HT-29 (cell line): ENCODE data around the gene TMEM229B. TPM values are rescaled to one million over a fixed set of nuclear protein-coding genes. Genes with fewer than 3 reads are reported as not detected.
"Not testable (repeated sequence)": the region's sequence is repeated elsewhere in the genome, so short reads cannot be mapped to it uniquely, and the experiment has no call there.

Source experiments
- DNase-seq: peaks from one replicate; pipeline ENCODE4 v3.0.0-alpha.2; 2015; ENCODE audit warnings: low spot score
- total RNA-seq: library from RNA; depleted of rRNA; stranded (reverse); fragments of >200 nt; shearing (Covaris generic); gene quantifications from 2 replicates; pipeline ENCODE4 v1.2.3, GENCODE V29; 2014

The TMEM229B gene
- total RNA-seq, 1 experiment from 2014 or later: 0.15 TPM

DNA sequence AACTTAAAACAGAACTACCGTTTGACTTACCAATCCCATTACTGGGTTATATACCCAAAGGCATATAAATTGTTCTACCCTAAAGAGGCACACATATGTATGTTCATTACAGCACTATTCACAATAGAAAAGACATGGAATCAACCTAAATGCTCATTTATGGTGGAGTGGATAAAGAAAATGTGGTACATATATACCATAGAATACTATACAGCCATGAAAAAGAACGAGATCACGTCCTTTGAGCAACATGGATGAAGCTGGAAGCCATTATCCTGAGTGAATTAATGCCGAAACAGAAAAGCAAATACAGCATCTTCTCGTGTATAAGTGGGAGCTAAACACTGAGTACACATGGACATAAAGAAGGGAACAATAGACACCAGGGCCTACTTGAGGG, 31.8 kb downstream of the TMEM229B start:
- no peak for DNase-seq

DNA sequence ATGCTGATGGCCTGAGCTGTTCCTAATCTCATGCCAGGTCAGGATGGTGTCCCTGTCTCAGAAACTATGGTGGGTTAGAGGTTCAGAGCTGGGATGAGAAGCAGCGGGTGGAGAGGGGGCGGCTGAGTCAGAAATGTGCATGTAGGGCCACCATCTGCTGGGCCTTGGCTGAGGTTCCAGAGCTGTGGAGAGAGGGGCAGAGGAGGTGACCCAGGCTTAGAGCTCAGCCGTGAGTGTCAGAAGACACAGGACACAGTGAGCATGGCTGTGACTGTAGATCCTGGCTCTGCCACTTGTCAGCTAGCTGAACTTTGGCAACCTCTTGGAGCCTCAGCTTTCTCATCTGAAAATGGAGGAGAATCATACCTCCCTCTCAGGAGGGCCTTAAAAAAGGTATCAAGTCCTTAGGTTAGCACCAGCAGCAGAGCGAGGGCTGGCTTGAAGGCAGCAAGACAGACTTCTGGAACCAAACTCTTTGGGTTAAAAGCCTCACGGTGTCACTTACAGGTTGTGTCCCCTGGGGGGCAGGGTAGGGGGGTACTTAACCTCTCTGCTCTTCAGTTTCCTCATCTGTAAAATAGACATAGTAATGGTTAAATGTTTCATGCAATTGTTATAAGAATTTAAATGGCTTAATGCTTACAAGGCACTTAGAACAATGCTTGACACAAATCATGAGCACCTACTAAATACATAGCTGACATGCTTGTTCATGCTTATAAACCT, 34.8 kb downstream of the TMEM229B start:
- no peak for DNase-seq

GRCh38 chr14:67451667-67452066, 36.9 kb downstream of the TMEM229B start:
- DNase-seq: not testable (repeated sequence)

GRCh38 chr14:67449096-67449495, 39.4 kb downstream of the TMEM229B start:
- no peak for DNase-seq

- no peak for DNase-seq
These were observed 41.5 kb downstream of the TMEM229B start for GRCh38 chr14:67447033-67447381.

DNA sequence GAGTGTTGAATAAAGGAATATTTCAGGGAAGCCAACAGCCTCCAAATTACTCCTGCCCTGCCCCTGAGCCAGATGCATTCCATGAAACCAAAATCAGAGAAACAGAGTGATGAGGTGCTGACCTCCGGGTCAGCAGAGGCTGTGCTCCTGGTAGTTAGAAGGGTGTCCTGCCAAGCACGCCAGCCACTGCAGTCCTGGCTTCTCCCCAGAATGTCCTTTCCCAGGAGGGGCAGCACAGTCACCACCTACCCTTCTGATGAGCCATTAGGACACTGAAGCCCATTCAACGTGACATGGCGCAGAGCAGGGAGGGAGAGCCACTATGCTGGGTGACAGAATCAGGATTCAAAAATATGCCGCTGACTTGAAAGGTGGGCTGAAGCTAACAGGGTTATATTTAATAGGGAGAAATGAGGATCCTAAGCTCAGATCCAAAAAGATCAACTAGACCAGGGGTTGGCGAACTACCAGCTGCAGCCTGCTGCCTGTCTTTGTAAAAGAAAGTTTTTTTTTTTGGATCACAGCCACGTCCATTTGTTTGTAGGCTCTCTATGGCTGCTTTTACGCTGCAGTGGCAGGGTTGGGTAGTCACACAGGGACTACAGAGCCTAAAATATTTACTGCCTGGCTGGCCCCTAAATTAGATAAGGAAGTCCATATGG, 42.0 kb downstream of the TMEM229B start:
- DNase-seq: no peak

DNA sequence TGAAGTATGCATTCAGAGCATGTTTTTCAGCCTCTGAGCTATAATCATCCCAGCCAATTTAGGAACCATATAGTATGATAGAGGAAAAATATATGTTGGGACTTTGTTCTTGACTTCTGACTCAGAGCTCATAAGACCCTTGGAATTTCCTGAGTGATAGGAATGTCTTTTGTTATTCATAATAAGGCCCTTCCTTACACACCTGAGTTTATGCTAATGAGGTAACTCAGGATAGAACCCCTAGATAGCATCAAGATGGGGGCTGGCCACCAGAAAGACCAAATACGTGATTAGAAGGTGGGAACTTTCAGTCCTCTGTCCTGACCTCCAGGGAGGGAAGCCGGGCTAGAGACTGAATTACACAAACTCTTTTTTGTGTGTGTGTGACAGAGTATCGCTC, 44.1 kb downstream of the TMEM229B start:
- DNase-seq: no peak

- DNase-seq: no peak
These were observed 46.2 kb downstream of the TMEM229B start for GRCh38 chr14:67442139-67442906.

DNA sequence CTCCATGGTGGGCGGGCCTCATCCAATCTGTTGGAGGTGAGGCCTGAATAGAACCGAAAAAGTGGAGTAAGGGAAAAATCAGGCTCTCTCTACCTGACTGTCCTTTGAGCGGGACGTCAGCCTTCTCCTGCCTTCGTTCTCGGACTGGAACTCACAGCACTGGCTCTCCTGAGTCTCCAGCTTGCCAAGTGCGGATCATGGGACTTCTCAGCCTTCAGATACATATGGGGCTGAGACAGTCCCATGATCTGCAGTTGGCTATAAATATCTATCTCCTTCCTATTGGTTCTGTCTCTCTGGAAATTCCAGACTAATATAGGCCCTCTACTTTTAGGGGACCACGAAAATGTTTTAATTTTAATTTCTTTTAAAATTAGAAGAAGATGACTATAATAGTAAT, 46.8 kb downstream of the TMEM229B start:
- no peak for DNase-seq

GRCh38 chr14:67441256-67441655, 47.3 kb downstream of the TMEM229B start:
- DNase-seq: no peak

- peak; percentile 48 for DNase-seq
These were observed 48.0 kb downstream of the TMEM229B start for GRCh38 chr14:67440513-67440912.

DNA sequence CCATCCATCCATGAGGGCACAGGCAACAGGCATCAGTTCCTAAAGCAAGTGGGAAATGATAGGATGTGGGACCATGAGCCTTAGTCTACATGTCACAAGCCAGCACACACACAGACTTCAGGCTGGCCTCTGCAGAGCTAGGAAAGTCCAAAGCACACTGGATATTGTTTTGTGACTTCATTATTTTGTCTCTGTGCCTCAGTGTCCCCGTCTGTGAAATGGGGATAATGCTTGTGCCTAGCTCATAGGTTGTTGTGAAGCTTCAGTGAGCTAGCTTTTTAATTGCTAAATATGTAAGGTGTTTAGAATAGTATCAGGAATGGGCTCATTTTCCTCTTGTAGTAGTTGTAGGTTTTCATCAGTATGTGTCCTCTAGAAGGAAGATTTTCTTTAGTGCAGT, 49.6 kb downstream of the TMEM229B start:
- DNase-seq: no peak

DNA sequence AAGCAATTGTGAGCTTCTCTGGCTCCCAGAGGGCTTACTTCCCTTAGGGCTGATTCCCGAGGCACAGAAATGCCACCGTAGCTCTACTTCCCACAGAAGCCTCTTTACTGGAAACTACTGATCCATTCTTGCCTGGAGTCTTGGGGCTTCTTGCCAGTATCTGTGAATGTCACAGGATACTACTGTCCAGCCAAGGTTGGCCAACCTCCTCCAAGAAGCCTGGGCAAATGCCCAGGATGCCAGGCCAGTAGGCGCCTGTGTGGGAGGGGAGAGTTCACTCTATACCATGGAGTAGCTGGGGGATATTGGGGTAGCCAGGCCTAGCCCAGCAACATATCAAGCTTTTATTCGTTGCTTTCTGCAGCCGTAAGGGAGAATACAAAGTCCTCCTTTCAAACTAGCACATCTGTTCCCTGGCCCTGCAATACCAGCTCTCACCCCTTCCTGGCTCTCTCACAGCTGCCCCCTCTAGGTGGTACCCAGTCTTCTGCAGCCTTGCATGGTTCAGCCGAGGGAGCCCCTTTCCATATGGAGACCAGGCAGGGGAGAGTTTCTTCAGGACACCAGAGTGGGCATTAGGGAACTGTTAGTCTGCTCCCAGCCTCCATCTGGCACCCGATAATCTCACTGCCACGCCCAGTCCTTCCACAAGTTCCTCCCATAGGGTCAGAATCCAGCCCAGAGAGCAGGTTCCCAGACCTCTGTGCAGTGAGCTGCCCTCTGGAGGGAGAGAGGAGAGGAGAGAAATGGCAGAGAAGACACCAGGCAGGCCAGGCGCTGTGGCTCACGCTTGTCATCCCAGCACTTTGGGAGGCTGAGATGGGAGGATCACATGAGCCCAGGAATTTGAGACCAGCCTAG, 52.3 kb downstream of the TMEM229B start:
- no peak for DNase-seq

- no peak for DNase-seq
These were observed 52.9 kb downstream of the TMEM229B start for GRCh38 chr14:67435603-67436002.

GRCh38 chr14:67432050-67432564, 56.4 kb downstream of the TMEM229B start:
- no peak for DNase-seq

DNA sequence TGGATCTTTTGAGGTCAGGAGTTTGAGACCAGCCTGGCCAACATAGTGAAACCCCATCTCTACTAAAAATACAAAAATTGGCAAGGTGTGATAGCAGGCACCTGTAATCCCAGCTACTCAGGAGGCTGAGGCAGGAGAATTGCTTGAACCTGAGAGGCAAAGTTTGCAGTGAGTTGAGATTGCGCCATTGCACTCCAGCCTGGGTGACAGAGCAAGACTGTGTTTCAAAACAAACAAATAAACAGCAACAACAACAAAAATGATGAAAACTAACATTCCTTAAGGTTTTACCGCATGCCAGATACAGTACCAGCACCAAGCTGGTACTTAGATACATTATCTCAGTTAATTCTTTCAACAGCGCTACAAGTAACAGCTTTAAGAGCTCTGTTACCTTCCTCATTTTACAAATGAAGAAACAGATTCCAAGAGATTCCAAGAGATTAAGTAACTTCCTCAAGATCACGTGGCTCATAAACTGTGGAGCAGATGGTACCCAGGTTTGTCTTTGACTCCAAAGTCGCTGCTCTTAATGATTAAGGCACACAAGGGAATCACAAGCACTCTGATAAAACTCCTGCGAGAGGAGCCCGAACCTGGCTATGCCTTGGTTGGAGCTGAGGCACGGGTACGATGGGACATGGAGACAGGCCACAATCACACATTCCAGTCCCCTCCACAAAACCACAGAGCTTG, 58.9 kb downstream of the TMEM229B start:
- DNase-seq: no peak

DNA sequence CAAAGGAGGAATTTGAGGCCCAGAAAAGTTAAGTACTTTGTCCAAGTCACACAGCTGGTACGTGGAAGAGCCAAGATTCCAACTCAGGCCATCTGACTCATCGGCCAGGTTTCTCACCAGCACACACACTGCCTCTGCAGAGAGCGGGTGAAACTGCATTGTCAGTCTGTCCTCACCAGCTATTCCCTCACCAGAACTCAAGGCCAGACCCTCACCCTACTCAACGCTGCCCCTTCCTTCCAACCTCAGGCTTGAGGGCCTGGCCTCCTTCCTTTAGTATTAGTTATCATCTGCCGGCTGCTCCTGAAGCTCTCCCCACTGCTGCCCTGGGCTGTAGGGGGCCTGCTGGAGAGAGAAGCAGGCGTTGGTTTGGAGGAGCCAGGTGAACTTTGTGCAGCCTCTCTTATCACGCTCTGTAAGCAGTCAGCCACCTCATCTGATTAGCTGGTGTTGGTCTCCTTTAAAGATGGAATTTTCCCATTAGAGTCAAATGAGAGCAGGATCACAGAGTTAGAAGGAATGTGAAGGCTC, 60.0 kb downstream of the TMEM229B start:
- peak; percentile 52 for DNase-seq

DNA sequence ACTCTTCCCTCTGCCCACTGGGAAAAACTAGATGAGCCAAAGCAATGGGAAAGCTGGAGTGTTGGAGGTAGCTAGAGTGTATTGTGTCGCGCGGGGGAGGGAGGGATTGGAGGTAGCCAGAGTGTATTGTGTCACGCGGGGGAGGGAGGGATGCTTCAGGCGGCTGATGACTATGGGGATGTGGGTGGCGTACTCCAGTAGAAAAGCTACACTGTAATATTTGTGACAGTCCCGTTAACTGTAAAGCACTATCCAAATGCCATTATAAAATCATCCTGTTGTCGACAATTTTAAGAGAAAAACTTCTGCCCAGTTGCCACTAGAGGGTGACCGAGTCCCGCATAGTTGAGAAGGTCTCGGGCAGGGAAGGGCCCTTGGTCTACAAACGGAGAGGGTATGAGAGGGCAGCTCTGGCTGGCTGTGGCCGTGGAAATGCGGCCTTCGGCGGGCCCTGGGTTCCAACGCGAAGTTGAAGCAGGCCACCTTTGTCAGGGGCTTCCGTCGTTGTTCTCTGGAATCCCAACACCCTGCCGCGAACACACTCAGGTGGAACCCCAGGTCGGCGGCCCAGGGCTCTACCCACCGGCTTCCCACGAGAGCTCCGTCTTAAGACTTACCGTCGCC, 61.4 kb downstream of the TMEM229B start:
- DNase-seq: peak; percentile 72

DNA sequence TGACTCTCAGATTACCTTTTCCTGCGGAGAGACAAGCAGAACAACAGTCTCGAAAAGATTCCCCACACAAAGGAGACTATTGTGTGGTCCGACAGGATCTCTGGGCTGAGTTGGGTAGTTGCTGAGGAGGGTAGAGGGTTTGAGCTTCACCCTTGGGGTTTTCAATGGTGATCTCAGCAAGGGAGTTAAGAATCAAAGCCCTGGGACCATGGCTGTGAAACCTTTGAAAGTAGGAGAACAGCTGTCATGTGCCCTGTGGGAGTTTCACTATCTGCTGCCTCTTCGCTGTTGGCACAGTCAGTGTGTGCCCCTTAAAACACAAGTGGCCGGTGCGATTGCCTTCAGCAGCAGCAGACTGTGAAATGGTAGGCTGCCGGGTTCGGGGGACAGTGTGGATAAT, 62.4 kb downstream of the TMEM229B start:
- DNase-seq: no peak

DNA sequence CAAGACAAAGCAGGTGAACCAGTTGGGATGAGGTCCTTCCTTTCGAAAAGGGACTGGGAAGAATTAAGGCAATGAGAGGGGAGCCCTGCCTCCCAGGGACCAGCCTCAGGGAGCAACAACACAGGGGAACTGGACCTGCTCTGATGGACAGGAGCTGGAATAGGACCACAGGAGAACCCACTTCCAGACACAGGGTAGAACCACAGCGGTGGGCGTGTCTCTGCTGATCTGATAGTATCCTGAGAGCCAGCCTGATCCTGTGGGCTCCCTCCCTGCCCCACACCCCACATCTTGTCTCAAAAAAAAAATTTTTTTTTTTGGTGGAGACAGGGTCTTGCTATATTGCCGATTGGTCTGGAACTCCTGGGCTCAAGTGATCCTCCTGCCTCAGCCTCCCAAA, 62.9 kb downstream of the TMEM229B start:
- DNase-seq: no peak
